IMR-90 (cell line): Measurements from ENCODE around the gene MACC1. TPM values are rescaled to one million over a fixed set of nuclear protein-coding genes. Genes with fewer than 3 reads are reported as not detected.

Experiments
- ATAC-seq: fragments of 200-7000 bp; cut with Tn5 transposase; 2 replicates; pipeline ENCODE4 v1.9.1; 2020; ENCODE audit warnings: low read depth, mild to moderate bottlenecking, moderate library complexity
- Bru-seq: library from RNA; stranded (reverse); fragments of 400-500 nt; gene quantifications from one replicate; lab custom pipeline; 2021; lab: Mats Ljungman, UMichigan
- BruChase-seq, 2 experiments: library from RNA; stranded (reverse); fragments of 400-500 nt; gene quantifications; one replicate each; lab custom pipeline; 2021; lab: Mats Ljungman, UMichigan
- BruUV-seq: library from RNA; stranded (reverse); fragments of 400-500 nt; replicated peaks from 2 replicates; lab custom pipeline; 2021; lab: Mats Ljungman, UMichigan
- CTCF ChIA-PET: fragments of 300-600 bp; formaldehyde crosslinking; extraction: SDS; loops from one replicate; lab custom pipeline; 2021; ENCODE audit warnings: antibody characterized with exemption; lab: Yijun Ruan, JAX
- POLR2A ChIA-PET: fragments of 300-600 bp; sonication (Branson Sonifier 250); formaldehyde crosslinking; loops from one replicate; lab custom pipeline; 2022; ENCODE audit warnings: antibody characterized with exemption; ENCODE audit not compliant: unreplicated experiment; lab: Charles Lee
- DNase-seq: peaks from one replicate; pipeline ENCODE4 v3.0.0; 2013
- H2AFZ ChIP-seq: replicated peaks from 2 replicates; pipeline ENCODE3; 2013; ENCODE audit warnings: low read length, mild to moderate bottlenecking; ENCODE audit not compliant: poor library complexity
- H2AK5ac ChIP-seq: 2 replicates; pipeline ENCODE4 v1.6.1; 2013; ENCODE audit warnings: low read depth, low read length, inconsistent platforms
- H2AK9ac ChIP-seq: replicated peaks from 2 replicates; pipeline ENCODE3; 2013; ENCODE audit warnings: mild to moderate bottlenecking, low read depth, low read length, moderate library complexity; ENCODE audit not compliant: poor library complexity
- H2BK120ac ChIP-seq: 2 replicates; pipeline ENCODE4 v1.6.1; 2013; ENCODE audit warnings: low read depth, low read length, inconsistent platforms
- H2BK15ac ChIP-seq: 3 replicates; pipeline ENCODE4 v1.6.1; 2013; ENCODE audit warnings: low read depth, low read length, inconsistent platforms
- H2BK20ac ChIP-seq: 2 replicates; pipeline ENCODE4 v1.6.1; 2013; ENCODE audit warnings: low read depth, mild to moderate bottlenecking, inconsistent platforms, low read length, moderate library complexity
- H2BK5ac ChIP-seq: 2 replicates; pipeline ENCODE4 v1.6.1; 2013; ENCODE audit warnings: mild to moderate bottlenecking, low read depth, low read length, inconsistent platforms; ENCODE audit not compliant: poor library complexity, severe bottlenecking
- H3K14ac ChIP-seq: replicated peaks from 2 replicates; pipeline ENCODE4 v1.6.1; 2013; ENCODE audit warnings: low read depth, low read length, inconsistent platforms
- H3K18ac ChIP-seq: 2 replicates; pipeline ENCODE4 v1.6.1; 2013; ENCODE audit warnings: low read depth, low read length, control low read depth
- H3K23ac ChIP-seq: 2 replicates; pipeline ENCODE4 v1.6.1; 2013; ENCODE audit warnings: low read depth, low read length, inconsistent platforms
- H3K27ac ChIP-seq: 2 replicates; pipeline ENCODE4 v1.5.1; 2013; ENCODE audit warnings: mild to moderate bottlenecking, control low read depth, low read length; ENCODE audit not compliant: insufficient read depth
- H3K27me3 ChIP-seq: 2 replicates; pipeline ENCODE4 v1.6.1; 2013; ENCODE audit warnings: low read length; ENCODE audit not compliant: control insufficient read depth, insufficient read depth
- H3K36me3 ChIP-seq: 2 replicates; pipeline ENCODE4 v1.6.1; 2013; ENCODE audit warnings: low read length, mixed read lengths; ENCODE audit not compliant: control insufficient read depth, insufficient read depth
- H3K4ac ChIP-seq: 2 replicates; pipeline ENCODE4 v1.6.1; 2013; ENCODE audit warnings: low read depth, low read length, inconsistent platforms
- H3K4me1 ChIP-seq: 2 replicates; pipeline ENCODE4 v1.6.1; 2013; ENCODE audit warnings: low read length, mixed read lengths; ENCODE audit not compliant: control insufficient read depth, insufficient read depth
- H3K4me2 ChIP-seq: 2 replicates; pipeline ENCODE4 v1.6.1; 2013; ENCODE audit warnings: low read depth, mild to moderate bottlenecking, control low read depth, low read length, moderate library complexity
- H3K4me3 ChIP-seq: 2 replicates; pipeline ENCODE4 v1.5.1; 2013; ENCODE audit warnings: low read depth, mild to moderate bottlenecking, control low read depth, low read length, moderate library complexity; ENCODE audit not compliant: insufficient read depth
- H3K56ac ChIP-seq: 2 replicates; pipeline ENCODE4 v1.6.1; 2013; ENCODE audit warnings: low read length, inconsistent platforms; ENCODE audit not compliant: insufficient read depth; ENCODE audit errors: extremely low read depth
- H3K79me1 ChIP-seq, 2 experiments: 2 replicates each; pipeline ENCODE4 v1.6.1; 2013; ENCODE audit warnings: low read length in 2 of 2, inconsistent platforms in 1 of 2, low read depth in 1 of 2
- H3K9ac ChIP-seq: 2 replicates; pipeline ENCODE4 v1.6.1; 2013; ENCODE audit warnings: low read depth, low read length, control low read depth
- H3K9me1 ChIP-seq: 2 replicates; pipeline ENCODE4 v1.6.1; 2013; ENCODE audit warnings: low read length, inconsistent platforms; ENCODE audit not compliant: insufficient read depth
- H3K9me3 ChIP-seq: 2 replicates; pipeline ENCODE4 v1.6.1; 2013; ENCODE audit warnings: low read length; ENCODE audit not compliant: control insufficient read depth, insufficient read depth
- H4K20me1 ChIP-seq: 2 replicates; pipeline ENCODE4 v1.6.1; 2013; ENCODE audit warnings: low read length, inconsistent platforms; ENCODE audit not compliant: insufficient read depth
- H4K5ac ChIP-seq: 2 replicates; pipeline ENCODE4 v1.6.1; 2013; ENCODE audit warnings: mild to moderate bottlenecking, low read depth, low read length, control low read depth
- H4K8ac ChIP-seq, 2 experiments: 2 replicates each; pipeline ENCODE4 v1.6.1; 2013; ENCODE audit warnings: low read depth in 2 of 2, low read length in 2 of 2, control low read depth in 1 of 2, inconsistent platforms in 1 of 2
- H4K91ac ChIP-seq: 2 replicates; pipeline ENCODE4 v1.6.1; 2013; ENCODE audit warnings: low read depth, low read length, inconsistent platforms; ENCODE audit not compliant: insufficient read depth
- CHD1 ChIP-seq: IDR thresholded peaks from 2 replicates; pipeline ENCODE4 v1.6.1; 2012; ENCODE audit warnings: low read depth, low read length, improper control_type of control experiment
- MAFK ChIP-seq: IDR thresholded peaks from 2 replicates; pipeline ENCODE4 v1.6.1; 2012; ENCODE audit warnings: low read depth, low read length, improper control_type of control experiment
- MAZ ChIP-seq: IDR thresholded peaks from 2 replicates; pipeline ENCODE4 v1.6.1; 2012; ENCODE audit warnings: low read depth, mild to moderate bottlenecking, low read length, improper control_type of control experiment, moderate library complexity, borderline replicate concordance
- RAD21 ChIP-seq: IDR thresholded peaks from 2 replicates; pipeline ENCODE4 v1.6.1; 2012; ENCODE audit warnings: low read length, improper control_type of control experiment
- WGBS, 2 experiments: methylation state at CpG; one replicate each; pipeline versions ENCODE4 v1.1.5 to v1.1.7; 2013; ENCODE audit warnings: missing lambda C conversion rate in 2 of 2; ENCODE audit not compliant: insufficient read length in 1 of 2; ENCODE audit errors: extremely low coverage in 2 of 2; 5-methylcytosine and 5-hydroxymethylcytosine counted together
- dilution Hi-C: fragments of 300-500 bp; cut with HindIII; formaldehyde crosslinking; loops from one replicate; pipeline ENCODE4 v1.14.3; 2018; ENCODE audit warnings: low sequenced_read_pairs; ENCODE audit not compliant: unreplicated experiment
- in situ Hi-C: fragments of 300-500 bp; cut with MboI; formaldehyde crosslinking; loops from 3 replicates; pipeline ENCODE4 v1.14.3; 2019; ENCODE audit warnings: low sequenced_read_pairs, inconsistent platforms, mixed read lengths
- intact Hi-C: fragments of 100-400 bp; cut with micrococcal nuclease; formaldehyde crosslinking; loops from 2 replicates; pipeline ENCODE4 v1.10.0; 2022
- long read RNA-seq: library from polyadenylated mRNA; unstranded; transcript quantifications from one replicate; pipeline ENCODE4 v2.0.0, GENCODE V29; 2021; ENCODE audit not compliant: unreplicated experiment
- polyA plus RNA-seq, 3 experiments: library from polyadenylated mRNA; depleted of rRNA; stranded (reverse); fragments of >200 nt; gene quantifications; 2 replicates each; pipeline ENCODE4 v1.2.3, GENCODE V29; 2012; ENCODE audit warnings: low replicate concordance in 1 of 3
- total RNA-seq: library from RNA; depleted of rRNA; stranded (reverse); fragments of >200 nt; gene quantifications from 2 replicates; pipeline ENCODE4 v1.2.3, GENCODE V29; 2012; rRNA removed

MACC1 gene
- total RNA-seq (under 0.01 TPM in 2 replicates), polyA plus RNA-seq (2012; rRNA removed) (not detected in 2 replicates), Bru-seq, nascent RNA (percentile 22 among the genes with signal in this experiment), BruChase-seq, experiment 1, labeled RNA remaining after a 6-hour chase (percentile 24 among the genes with signal in this experiment), BruChase-seq, experiment 2, labeled RNA remaining after a 2-hour chase (percentile 22 among the genes with signal in this experiment)
- not detected in 2 replicates for polyA plus RNA-seq (2012; cell fraction: cytosol; rRNA removed)
- 0.01 TPM in 1 of 2 replicates, not detected in the other for polyA plus RNA-seq (2012; cell fraction: nucleus; rRNA removed; ENCODE audit: low replicate concordance)
- long read RNA-seq = 0 reads

DNA sequence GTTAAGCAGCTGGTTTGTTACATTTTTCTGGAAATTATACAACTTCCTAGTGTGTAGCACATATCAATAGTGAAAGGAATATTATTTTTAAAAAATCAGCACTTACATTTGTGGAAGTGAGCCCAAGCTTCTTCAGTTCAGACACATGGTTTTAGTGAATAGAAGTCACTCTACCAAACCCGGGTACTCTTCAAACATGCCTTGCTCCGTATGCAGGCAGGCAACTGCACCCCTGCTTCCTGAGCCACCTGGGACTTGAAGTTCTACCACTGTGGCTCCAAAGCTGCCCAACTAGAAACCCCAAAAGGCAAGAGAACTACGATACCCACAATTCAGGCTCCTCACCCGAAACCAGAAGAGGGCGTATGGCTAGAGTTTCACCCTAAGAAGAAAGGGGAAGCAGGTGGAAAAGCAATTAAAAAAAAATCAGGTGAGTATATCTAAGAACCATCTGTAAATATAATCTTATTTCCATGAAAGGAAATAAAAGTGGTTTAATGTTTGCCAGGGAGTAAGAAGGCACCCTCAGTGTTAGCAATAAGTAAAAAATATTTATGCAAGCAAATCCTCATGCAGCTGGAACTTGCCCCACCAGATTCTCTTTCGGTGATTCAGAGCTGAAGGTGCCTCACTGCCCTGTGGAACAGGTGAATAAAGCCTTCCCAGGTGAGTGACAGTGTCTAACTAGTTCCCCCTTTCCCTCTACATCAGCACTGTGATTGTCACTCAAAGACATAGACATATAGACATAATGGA lies at the start of gene MACC1:
Gene MACC1, minus strand, starts transcription at position 192 of the 756 bp plus-strand sequence. CDS start 55,522 bp downstream, outside the sequence.
- Histone ChIP-seq H2BK5ac (no peak within 1 kb of the TSS), H3K9ac (no peak within 1 kb of the TSS), H3K4ac (peak within 1 kb of the TSS; percentile 69; the same call in 1 of the 2 replicates), H3K4me3 (no peak within 1 kb of the TSS), H2AK9ac (no peak within 1 kb of the TSS), H2AK5ac (peak within 1 kb of the TSS; percentile 21; the same call in 1 of the 2 replicates), H4K5ac (peak within 1 kb of the TSS; percentile 62; the same call in 1 of the 2 replicates), H4K20me1 (no peaks in the 10 kb centered on the region), H3K14ac (0 out of 2 replicates have a peak within 1 kb of the TSS, but pooled peaks have one; percentile 72), H4K91ac (peak within 1 kb of the TSS; percentile 39), H3K79me1 (no peaks in the 10 kb centered on the region), H3K18ac (peak within 1 kb of the TSS; percentile 90), H3K4me1 (peaks cover 14% of the 10 kb centered on the region), H2AFZ (peak within 1 kb of the TSS; percentile 34), H2BK20ac (peak within 1 kb of the TSS; percentile 66; the same call in 1 of the 2 replicates), H2BK15ac (peak within 1 kb of the TSS; percentile 83; the same call in 2 of the 3 replicates), H3K9me3 (no peaks in the 10 kb centered on the region), H4K8ac (0 out of 4 replicates have a peak within 1 kb of the TSS, but pooled peaks of 1 of the 2 experiments have one; percentile 3), H3K56ac (no peak within 1 kb of the TSS), H3K4me2 (no peak within 1 kb of the TSS), H2BK120ac (peak within 1 kb of the TSS; percentile 71; the same call in 1 of the 2 replicates), H3K27ac (peak within 1 kb of the TSS; percentile 29; the same call in 1 of the 2 replicates), H3K36me3 (no peaks in the 10 kb centered on the region), H3K9me1 (peaks cover 6% of the 10 kb centered on the region), H3K27me3 (no peaks in the 10 kb centered on the region), H3K23ac (no peak within 1 kb of the TSS)
- DNase-seq = no peak
- no peak for ATAC-seq
- POLR2A ChIA-PET = no interaction called here
- intact Hi-C loops (no loop called here), dilution Hi-C loops (no loop called here), in situ Hi-C loops (no loop called here)
- 100% methylated on average over 1 of the region's 6 CpGs; no CpG with 5 or more reads in 1 of the 2 experiments for WGBS, 2 experiments
- no TSS peak for BruUV-seq
- no peak for TF ChIP-seq MAFK
- no peak for TF ChIP-seq CHD1
- TF ChIP-seq MAZ = no peak
- TF ChIP-seq RAD21 = no peak
- CTCF ChIA-PET = no interaction called here
